GM21447 (cell line): Measurements from ENCODE around the gene TAPBP.
"Not testable (repeated sequence)": the region's sequence is repeated elsewhere in the genome, so short reads cannot be mapped to it uniquely, and the experiment has no call there.

Experiments
- ATAC-seq: cut with Tn5 transposase; IDR thresholded peaks from one replicate; pipeline ENCODE4 v1.9.1; 2021; ENCODE audit not compliant: unreplicated experiment

TAPBP gene

DNA sequence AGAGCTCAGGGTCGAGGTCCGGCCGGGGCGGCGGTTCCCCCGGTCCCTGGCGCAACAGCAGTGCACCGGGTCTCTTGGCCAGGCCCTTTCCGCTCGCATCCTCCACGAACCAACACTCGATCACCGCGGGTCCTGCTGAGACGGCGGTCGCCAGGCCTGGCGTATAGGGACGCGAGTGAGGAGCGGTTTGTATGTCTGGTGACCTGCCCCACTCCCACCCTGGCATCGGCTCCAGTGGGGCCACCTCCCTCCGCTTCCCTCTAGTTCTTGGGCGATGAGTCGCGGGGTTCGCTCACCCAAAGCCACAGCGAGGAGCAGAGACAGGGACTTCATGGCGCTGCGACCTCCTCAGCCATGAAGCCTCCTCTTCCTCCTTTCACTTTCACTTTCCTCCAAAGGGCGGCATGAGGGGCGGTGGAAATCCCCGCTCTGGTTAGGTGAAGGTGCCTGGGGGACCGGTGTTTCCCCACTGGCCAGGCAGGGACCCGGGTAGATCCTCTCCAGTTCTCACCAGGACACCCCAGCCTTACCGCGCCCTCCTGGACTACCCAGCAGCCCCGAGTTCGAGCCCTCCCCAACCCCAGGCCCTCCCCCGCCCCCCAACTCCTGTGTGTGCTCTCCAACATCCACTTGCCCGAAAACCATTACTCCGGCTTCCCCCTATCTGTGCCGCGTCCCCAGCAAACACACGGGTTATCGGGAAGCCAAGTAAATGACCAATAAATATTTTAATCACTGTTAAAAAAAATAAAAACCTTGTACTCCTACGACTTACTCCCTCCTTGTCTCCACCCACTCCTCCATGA lies at the start of gene TAPBP:
Gene TAPBP (minus strand): TSS at position 370 of the 806 bp plus-strand sequence. CDS start 37 bp downstream, at position 333.
- peak; percentile 36 for ATAC-seq

DNA sequence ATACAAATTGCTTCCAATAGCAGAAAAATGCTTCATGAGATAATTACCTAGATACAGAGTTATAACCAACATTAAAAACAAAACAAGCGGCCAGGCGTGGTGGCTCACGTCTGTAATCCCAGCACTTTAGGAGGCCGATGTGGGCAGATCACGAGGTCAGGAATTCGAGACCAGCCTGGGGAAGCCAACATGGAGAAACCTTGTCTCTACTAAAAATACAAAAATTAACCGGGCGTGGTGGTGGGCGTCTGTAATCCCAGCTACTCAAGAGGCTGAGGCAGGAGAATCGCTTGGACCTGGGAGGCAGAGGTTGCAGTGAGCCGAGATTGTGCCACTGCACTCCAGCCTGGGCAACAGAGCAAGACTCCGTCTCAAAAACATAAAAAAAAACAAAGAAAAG lies 49.6 kb upstream of the TAPBP start:
- not testable (repeated sequence) for ATAC-seq

DNA sequence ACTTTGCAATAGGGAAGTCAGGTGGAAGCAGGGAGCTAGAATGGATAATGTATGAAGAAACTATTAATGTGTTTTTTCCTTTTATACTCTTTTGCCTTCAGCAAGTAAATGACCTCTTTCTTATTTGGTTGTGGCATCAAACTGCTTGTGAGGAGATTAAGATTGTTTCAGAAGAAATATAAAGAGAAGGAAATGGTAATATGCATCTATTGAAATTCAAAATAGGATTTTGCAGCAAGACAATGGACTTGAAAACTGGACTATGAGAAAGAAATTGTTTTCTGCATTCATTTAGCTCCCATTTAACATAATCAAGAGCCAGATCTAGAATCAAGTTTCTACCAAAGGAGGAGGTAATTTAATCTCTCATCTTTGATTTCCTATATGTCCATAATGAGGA lies 45.5 kb upstream of the TAPBP start:
- no peak for ATAC-seq

DNA sequence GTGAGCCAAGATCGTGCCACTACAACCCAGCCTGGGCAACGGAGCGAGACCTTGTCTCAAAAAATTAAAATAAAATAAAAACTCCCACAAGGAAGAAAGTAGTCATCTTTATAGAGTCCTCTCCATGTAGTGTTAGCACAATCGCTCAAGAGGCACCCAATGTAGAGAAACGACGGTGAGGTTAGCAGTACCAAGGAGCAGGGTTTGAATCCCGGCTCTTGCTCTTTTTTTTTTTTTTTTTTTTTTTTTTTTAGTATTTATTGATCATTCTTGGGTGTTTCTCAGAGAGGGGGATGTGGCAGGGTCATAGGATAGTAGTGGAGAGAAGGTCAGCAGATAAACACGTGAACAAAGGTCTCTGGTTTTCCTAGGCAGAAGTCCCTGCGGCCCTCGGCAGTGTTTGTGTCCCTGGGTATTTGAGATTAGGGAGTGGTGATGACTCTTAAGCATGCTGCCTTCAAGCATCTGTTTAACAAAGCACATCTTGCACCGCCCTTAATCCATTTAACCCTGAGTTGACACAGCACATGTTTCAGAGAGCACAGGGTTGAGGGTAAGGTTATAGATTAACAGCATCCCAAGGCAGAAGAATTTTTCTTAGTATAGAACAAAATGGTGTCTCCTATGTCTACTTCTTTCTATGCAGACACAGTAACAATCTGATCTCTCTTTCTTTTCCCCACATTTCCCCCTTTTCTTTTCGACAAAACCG lies 43.4 kb upstream of the TAPBP start:
- not testable (repeated sequence) for ATAC-seq

DNA sequence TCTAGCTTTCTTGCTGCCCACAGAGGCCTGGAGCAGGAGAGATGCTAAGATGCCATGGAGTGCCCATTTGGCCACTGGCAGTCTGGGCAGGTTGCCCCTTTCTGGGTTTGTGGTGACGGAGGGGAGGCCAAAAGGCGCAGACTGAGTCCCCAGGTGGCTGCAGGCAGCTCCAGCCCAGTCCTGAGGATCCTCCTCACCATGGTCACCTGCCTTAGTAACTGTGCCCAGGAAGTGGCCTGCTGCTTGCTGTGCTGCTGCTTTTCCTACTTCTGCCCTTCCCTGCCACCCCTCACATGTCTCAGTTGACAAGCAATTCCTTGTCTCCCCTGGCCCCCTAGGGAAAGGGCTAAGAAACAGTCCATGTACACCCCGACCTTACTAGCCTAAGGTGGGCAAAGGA lies 42.4 kb upstream of the TAPBP start:
- no peak for ATAC-seq

DNA sequence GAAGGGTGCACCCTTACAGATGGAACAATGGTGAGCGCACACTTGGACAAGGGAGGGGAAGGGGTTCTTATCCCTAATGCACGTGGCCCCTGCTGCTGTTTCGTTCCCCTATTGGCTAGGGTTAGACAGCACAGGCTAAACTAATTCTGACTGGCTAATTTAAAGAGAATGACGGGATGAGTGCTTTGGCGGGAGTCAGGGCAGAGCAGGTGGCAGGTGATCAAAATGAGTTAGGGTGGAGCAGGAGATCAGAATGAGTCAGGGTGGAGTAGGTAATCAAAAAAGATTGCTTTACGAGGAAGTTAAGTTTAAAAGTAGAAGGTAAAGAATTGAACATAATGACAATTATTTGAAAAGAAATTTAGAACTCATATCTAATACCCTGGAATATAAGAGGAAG lies 42.0 kb upstream of the TAPBP start:
- ATAC-seq = not testable (repeated sequence)

DNA sequence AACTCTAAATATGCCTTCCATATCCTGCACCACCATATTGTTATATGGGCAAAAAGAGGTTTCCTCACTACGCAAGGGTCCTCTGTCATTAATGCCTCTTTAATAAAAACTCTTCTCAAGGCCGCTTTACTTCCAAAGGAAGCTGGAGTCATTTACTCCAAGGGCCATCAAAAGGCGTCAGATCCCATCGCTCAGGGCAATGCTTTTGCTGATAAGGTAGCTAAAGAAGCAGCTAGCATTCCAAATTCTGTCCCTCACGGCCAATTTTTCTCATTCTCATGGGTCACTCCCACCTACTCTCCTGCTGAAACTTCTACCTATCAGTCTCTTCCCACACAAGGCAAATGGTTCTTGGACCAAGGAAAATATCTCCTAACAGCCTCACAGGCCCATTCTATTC lies 33.9 kb upstream of the TAPBP start:
- no peak for ATAC-seq

DNA sequence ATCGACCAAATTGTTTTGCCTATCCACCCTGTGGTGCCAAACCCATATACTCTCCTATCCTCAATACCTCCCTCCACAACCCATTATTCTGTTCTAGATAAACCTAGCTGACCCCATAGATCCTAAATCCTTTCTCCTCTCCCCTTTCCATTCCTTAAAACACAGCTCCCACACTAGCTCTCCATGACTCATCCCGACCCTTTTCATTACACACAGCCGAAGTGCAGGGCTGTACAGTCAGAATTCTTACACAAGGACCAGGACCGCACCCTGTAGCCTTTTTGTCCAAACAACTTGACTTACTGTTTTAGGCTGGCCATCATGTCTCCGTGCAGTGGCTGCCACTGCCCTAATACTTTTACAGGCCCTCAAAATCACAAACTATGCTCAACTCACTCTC lies 33.1 kb upstream of the TAPBP start:
- not testable (repeated sequence) for ATAC-seq

DNA sequence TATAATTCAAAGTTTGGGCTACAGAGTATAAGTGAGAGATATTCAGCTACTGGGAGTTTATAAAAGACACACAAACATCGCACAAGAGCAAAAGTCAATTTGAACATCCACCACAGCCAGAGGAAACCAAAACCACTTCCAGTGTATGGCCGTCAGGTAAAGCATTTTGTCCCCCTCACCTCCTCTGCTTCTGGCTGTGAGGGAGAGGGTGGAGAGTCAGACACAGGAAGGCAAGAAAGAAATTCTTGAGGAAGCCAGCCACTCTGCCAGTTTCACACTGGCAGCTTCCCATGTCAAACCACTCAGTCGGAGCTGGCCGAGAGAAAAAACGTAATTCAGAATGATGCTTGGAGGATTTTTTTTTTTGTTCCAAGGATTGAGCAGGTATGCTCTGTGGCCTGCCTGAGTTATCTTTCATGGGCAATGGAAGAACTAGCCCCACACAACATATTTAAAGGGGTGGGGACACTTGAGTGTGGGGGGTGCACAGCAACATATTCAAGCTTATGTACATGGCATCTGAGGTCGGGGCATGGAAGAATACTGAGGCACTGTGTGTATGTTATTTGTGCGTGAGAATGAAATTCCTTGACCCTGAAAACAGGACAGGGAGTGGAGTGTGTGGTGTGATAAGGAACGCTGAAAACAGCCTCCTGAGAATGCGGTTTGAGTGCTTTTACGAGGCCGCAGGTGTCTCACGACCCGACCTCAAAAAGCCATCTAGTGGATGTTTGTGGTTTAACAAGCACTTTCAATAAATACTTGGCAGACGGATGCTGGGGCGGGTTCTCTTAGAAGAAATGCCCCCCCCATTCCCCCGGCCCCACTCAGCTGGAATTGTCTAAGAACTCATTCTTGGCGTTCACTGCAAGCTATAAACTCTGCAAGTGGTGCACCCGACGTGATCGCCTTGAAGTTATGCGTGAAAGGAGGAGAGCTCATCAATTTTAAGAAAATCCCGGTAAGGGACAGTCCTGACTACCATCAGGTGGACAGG lies 31.1 kb upstream of the TAPBP start:
- peak; percentile 36 for ATAC-seq

DNA sequence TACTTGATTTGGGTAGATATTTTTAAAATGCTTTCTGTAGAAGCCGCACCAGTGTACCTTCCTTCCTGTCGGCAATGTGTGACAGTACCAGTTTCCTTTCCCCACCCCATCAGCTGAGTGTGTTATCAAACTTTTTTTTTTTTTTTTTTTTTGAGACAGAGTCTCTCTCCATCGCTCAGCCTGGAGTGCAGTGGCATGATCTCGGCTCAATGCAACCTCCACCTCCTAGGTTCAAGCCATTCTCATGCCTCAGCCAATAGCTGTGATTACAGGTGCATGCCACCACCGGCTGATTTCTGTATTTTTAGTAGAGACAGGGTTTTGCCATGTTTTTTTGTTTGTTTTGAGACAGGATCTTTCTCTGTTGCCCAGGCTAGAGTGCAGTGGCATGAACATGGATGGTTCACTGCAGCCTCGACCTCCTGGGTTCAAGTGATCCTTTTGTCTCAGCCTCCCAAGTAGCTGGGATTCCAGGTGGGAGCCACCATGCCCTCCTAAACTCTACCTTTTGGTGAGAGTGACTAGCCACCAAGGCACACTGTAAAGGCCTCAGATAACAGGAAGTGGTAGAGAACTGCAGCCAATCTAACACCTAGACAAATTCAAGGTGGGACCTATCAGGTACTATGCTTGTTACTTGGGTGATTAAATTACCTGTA lies 30.2 kb upstream of the TAPBP start:
- ATAC-seq = peak; percentile 58

DNA sequence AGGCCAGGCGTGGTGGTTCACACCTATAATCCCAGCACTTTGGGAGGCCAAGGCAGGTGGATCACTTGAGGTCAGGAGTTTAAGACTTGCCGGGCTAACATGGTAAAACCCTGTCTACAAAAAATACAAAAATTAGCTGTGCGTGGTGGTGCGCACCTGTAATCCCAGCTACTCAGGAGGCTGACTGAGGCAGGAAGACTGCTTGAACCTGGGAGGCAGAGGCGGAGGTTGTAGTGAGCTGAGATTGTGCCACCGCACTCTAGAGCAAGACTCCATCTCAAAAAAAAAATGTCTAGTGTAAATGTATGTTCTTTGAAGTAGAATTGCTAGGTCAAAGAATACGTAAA lies 29.7 kb upstream of the TAPBP start:
- ATAC-seq = not testable (repeated sequence)

DNA sequence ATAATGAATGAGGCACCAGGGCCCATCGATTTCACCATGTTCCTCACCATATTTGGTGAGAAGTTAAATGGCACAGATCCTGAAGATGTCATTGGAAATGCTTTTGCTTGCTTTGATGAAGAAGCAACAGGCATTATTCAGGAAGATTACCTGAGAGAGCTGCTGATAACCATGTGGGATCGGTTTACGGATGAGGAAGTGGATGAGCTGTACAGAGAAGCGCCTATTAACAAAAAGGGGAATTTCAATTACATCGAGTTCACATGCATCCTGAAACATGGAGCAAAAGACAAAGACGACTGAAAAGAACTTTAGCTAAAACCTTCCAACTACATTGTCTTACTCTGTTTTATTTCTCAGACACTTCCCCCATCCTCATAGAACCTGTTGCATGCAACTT lies 25.3 kb upstream of the TAPBP start:
- no peak for ATAC-seq

DNA sequence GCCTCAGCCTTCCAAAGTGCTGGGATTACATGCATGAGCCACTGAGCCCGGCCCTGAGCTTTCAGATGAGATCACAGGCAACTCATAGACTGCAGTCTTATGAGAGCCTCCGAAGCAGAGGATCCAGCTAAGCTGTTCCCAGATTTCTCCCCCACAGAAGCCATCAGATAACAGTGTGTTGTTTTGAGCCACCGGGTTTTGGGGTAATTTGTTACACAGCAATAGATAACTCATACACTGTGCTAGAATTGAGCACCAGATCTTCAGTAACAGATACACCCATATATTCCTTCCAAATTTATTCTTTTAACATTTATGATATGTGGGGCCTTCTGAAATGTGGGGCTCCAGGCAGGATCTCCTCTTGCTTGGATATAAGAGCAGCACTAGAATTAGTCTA lies 22.6 kb upstream of the TAPBP start:
- ATAC-seq = no peak

DNA sequence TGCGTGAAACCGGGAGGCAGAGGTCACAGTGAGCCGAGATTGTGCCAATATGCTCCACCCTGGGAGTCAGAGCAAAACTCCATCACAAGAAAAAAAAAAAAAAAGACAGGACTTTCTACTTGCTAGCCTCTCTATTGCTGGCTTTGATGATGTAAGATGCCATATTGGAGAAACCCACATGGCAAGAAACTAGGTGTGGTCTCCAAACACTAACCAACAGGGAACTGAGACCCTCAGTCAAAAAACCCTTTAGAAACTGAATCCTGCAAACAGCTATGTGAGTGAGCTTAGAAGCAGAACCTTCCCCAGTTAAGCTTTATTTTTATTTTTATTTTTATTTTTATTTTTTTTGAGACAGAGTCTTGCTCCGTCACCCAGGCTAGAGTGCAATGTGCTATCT lies 22.0 kb upstream of the TAPBP start:
- no peak for ATAC-seq

DNA sequence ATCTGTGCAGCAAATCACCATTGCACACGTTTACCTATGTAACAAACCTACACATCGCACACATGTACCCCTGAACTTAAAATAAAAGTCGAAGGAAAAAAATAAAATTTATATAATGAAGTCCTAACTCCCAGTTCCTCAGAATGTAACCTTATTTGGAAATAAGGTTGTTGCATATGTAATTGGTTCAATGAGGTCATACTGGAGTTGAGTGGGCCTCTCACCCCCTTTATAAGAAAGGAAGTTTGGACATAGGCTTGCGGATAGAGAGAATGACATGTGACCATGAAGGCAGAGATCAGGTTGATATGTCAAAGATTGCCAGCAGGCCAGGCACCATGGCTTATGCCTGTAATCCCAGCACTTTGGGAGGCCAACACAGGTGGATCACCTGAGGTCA lies 19.8 kb upstream of the TAPBP start:
- no peak for ATAC-seq

DNA sequence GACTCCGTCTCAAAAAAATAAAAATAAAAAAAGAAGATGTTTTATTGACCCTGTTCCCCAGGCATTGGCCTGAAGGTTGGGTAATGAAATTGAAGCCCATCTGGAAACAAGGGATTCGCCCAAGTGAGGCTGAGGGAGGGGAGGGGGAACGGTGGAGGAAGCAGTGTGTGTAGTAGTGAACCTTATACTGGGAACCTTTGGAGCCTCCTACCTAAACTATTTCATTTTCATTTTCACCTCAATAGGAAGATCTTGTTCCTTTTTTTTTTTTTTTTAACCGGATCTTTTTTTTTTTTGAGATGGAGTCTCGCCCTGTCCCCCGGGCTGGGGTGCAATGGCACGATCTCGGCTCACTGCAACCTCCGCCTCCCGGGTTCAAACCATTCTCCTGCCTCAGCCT lies 16.9 kb upstream of the TAPBP start:
- ATAC-seq = no peak

DNA sequence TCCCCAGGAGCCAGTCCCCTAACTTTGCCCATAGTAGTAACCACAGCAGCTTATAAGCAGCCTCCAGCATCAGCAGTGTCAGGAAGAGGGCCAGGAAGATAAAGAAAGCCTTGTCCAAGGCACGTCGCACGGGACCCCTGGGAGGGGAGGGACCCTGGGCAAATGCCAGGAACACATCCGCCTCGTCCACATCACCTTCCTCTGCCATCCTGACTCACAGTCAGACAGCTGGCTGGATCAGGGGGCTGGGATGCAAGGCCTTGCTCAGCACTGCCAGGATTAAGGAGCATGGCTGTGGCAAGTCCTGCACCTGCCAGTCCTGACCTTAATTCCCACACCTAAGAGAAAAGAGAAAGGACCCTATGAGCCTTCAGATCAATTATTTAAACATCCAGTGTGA lies 15.2 kb upstream of the TAPBP start:
- ATAC-seq = no peak

DNA sequence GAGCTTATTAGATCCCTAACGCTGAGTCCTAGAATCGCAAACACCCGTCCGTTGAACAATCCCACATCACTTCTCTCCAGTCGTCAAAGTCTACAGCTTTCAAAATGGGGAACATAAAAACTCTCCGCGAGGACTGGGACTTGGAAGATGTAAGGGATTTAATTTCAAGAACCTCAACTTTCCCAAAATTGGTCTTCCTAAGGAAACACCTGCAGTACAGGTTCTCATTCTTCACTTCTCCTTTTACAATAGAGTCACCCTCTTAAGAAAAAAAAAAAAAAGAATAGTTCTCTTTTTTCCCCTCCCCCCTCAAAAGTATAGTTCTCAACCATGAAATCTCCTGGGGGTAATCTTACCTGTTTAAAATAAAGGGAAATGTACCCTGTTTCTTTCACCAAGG lies 10.2 kb upstream of the TAPBP start:
- ATAC-seq = no peak

DNA sequence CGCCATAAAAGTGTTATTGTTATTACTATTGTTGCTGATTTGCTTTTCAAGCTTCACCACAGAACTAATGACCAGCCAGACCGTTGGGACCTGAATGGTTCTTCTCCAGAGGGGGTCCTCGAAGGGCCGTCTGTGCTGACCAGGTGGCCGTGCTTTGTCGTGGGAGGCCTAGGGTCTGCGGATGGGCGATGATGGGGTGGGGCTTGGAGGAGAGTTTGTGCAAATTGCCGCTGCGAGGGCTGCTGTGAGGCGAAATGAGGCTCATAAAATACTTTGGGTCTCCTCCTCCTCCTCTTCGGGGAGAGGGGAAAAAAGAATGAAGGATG lies 9.7 kb upstream of the TAPBP start:
- ATAC-seq = peak; percentile 8

DNA sequence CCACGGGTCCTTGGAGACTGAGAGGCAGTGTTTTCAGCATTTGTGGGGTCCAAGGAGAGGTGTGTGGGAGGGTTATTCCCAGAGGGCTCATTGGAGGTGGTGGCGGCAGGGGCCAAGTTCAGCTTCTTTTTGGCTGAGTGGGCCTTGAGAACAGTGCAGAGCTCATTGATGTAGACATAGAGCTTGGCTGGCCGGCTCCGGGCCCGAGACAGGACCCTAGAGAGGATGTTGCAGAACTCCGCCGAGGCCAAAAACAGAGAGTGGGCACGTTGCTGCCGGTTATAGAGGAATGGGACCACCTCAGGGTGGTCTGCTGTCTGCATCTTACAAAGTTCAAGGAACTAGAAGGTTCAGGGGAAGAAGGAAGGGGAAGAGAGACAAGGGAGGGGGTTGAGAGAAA lies 7.3 kb upstream of the TAPBP start:
- no peak for ATAC-seq
